AG09319 (cell line): ENCODE data around the gene KCNIP3.

Source experiments
- DNase-seq: peaks from one replicate; pipeline ENCODE4 v3.0.0-alpha.2; 2010; ENCODE audit warnings: low read depth; ENCODE audit errors: extremely low read depth
- CTCF ChIP-seq: IDR thresholded peaks from 2 replicates; pipeline ENCODE4 v1.5.1; 2011; ENCODE audit warnings: low read depth, mild to moderate bottlenecking, inconsistent platforms, low read length, moderate library complexity

Gene KCNIP3

GRCh38 chr2:95381212-95382191 lies 84.4 kb downstream of the KCNIP3 start:
- no peak for DNase-seq
- no peak for TF ChIP-seq CTCF

- TF ChIP-seq CTCF: no peak
Observed at GRCh38 chr2:95382192-95382591, 85.0 kb downstream of the KCNIP3 start.

GRCh38 chr2:95382686-95383634 lies 85.8 kb downstream of the KCNIP3 start:
- TF ChIP-seq CTCF: no peak
- no peak for DNase-seq

More at GRCh38 chr2:95382192-95382591, 85.0 kb downstream of the KCNIP3 start:
- no peak for DNase-seq

GRCh38 chr2:95383635-95384027 lies 86.5 kb downstream of the KCNIP3 start:
- TF ChIP-seq CTCF: no peak
- no peak for DNase-seq

GRCh38 chr2:95384854-95385569 lies 87.9 kb downstream of the KCNIP3 start:
- TF ChIP-seq CTCF: no peak
- no peak for DNase-seq

GRCh38 chr2:95385570-95385984 lies 88.4 kb downstream of the KCNIP3 start:
- DNase-seq: no peak
- TF ChIP-seq CTCF: no peak
